Glomerular endothelial cell (primary cell): ENCODE measurements around the gene ZSCAN29. TPM values are rescaled to one million over a fixed set of nuclear protein-coding genes. Genes with fewer than 3 reads are reported as not detected.
A peak's percentile ranks its signal among the peaks of the same experiment; 100 is the strongest.

Experiments used
- DNase-seq: peaks from one replicate; pipeline ENCODE4 v3.0.0-alpha.2; 2011; ENCODE audit warnings: low read depth, low spot score; ENCODE audit errors: extremely low read depth
- total RNA-seq: library from RNA; depleted of rRNA; stranded (reverse); fragments of >200 nt; gene quantifications from 2 replicates; pipeline ENCODE4 v1.2.3, GENCODE V29; 2015

ZSCAN29 gene
- total RNA-seq, 1 donor from 2014 or later, result 14.5 TPM

GRCh38 chr15:43352693-43353382 lies 18.0 kb downstream of the ZSCAN29 start:
- no peak for DNase-seq

- no peak for DNase-seq
These were observed 23.7 kb downstream of the ZSCAN29 start for GRCh38 chr15:43347114-43347513.

- no peak for DNase-seq
These were observed 24.5 kb downstream of the ZSCAN29 start for GRCh38 chr15:43346305-43346704.

GRCh38 chr15:43330780-43331087 lies 40.1 kb downstream of the ZSCAN29 start:
- no peak for DNase-seq

- peak; percentile 78 for DNase-seq
These were observed 40.7 kb downstream of the ZSCAN29 start, which contains the start of gene LCMT2 for GRCh38 chr15:43329960-43330779. Gene LCMT2, minus strand, starts transcription at chr15:43330573. Its CDS starts 84 bp downstream, at chr15:43330489.

- no peak for DNase-seq
These were observed 41.5 kb downstream of the ZSCAN29 start for GRCh38 chr15:43329217-43329959.

- no peak for DNase-seq
These were observed 45.7 kb downstream of the ZSCAN29 start for GRCh38 chr15:43325039-43325684.

GRCh38 chr15:43318990-43319771 lies 51.7 kb downstream of the ZSCAN29 start:
- DNase-seq, result no peak

- no peak for DNase-seq
These were observed 53.2 kb downstream of the ZSCAN29 start for GRCh38 chr15:43317566-43318184.

- DNase-seq, result no peak
These were observed 53.9 kb downstream of the ZSCAN29 start for GRCh38 chr15:43316971-43317346.

GRCh38 chr15:43316016-43316970 lies 54.5 kb downstream of the ZSCAN29 start:
- no peak for DNase-seq

GRCh38 chr15:43314171-43314570 lies 56.7 kb downstream of the ZSCAN29 start:
- no peak for DNase-seq

- DNase-seq, result no peak
These were observed 58.5 kb downstream of the ZSCAN29 start for GRCh38 chr15:43312378-43312777.

Other genes with a start within 250 kb of the ZSCAN29 start
- gene TMEM62, start 237.5 kb downstream of the ZSCAN29 start, total RNA-seq, result 18.0 and 31.0 TPM in 2 replicates
- 45.2 and 48.3 TPM in 2 replicates for gene CCNDBP1, start 185.6 kb downstream of the ZSCAN29 start, total RNA-seq
- gene EPB42, start 150.0 kb downstream of the ZSCAN29 start, total RNA-seq, result not detected in 2 replicates
- gene TGM5, start 104.1 kb downstream of the ZSCAN29 start, total RNA-seq, result not detected in 2 replicates
- gene TGM7, start 68.8 kb downstream of the ZSCAN29 start, total RNA-seq, result not detected in 2 replicates
- gene LCMT2, start 40.5 kb downstream of the ZSCAN29 start, total RNA-seq, result 2.6 and 6.7 TPM in 2 replicates
- gene TUBGCP4, start 58 bp upstream of the ZSCAN29 start, total RNA-seq, result 9.0 and 11.3 TPM in 2 replicates
- gene TP53BP1, start 122.1 kb upstream of the ZSCAN29 start, total RNA-seq, result 41.6 and 62.0 TPM in 2 replicates
- 9.4 and 10.8 TPM in 2 replicates for gene MAP1A, start 146.6 kb upstream of the ZSCAN29 start, total RNA-seq
- 10.8 and 13.1 TPM in 2 replicates for gene PPIP5K1, start 219.2 kb upstream of the ZSCAN29 start, total RNA-seq
- not detected in 2 replicates for gene CKMT1B, start 223.0 kb upstream of the ZSCAN29 start, total RNA-seq
- gene STRC, start 247.8 kb upstream of the ZSCAN29 start, total RNA-seq, result 0.15 TPM in 1 of 2 replicates, not detected in the other